LNCAP (cell line): ENCODE results near the gene FXYD2.

Source experiments
- TF ChIP-seq, protein P1 (sequence below): fragments of 450-650 bp; IDR thresholded peaks from 2 replicates; pipeline ENCODE4 v1.5.1; 2017; ENCODE audit warnings: mild to moderate bottlenecking

Gene FXYD2

DNA sequence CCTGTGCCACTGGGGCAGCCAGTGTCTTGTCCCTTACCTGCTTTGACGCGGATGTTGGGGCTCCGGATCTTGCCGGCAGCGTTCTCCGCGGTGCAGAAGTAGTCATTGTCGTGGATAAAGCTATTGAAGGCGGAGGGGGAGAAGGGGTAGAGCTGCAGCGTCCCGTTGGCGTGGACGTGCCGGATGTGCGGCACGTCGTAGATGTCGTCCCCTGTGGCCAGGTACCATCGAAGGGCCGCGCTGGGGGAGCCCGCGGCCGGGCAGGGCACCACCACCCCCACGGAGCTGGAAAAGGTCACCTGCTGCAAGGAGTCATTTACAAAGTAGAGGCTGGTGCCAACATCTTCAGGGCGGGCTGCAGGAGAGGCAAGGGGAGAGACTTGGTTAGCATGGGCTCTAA is 44.1 kb downstream of the FXYD2 start:
- TF ChIP-seq, protein P1, sequence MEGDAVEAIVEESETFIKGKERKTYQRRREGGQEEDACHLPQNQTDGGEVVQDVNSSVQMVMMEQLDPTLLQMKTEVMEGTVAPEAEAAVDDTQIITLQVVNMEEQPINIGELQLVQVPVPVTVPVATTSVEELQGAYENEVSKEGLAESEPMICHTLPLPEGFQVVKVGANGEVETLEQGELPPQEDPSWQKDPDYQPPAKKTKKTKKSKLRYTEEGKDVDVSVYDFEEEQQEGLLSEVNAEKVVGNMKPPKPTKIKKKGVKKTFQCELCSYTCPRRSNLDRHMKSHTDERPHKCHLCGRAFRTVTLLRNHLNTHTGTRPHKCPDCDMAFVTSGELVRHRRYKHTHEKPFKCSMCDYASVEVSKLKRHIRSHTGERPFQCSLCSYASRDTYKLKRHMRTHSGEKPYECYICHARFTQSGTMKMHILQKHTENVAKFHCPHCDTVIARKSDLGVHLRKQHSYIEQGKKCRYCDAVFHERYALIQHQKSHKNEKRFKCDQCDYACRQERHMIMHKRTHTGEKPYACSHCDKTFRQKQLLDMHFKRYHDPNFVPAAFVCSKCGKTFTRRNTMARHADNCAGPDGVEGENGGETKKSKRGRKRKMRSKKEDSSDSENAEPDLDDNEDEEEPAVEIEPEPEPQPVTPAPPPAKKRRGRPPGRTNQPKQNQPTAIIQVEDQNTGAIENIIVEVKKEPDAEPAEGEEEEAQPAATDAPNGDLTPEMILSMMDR, result no peak

DNA sequence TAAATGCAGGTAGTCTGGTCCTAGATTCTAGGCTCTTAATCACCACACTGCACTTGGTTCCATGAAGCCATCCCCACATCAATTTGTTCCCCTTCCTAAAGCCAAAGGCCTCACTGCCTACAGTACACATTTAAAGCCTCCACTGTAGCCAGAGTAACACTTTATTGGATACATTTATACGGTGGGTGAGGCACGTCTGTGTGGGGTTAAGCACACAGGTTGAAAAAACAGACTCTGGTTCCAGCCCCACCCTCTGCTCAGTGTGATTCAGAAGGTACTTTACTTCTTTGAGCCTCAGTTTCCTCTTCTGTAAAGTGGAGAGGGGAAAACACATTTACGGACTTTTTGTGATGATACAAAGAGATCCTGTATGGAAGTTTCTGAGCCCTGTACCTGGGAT is 50.0 kb downstream of the FXYD2 start:
- TF ChIP-seq, protein P1, result no peak

DNA sequence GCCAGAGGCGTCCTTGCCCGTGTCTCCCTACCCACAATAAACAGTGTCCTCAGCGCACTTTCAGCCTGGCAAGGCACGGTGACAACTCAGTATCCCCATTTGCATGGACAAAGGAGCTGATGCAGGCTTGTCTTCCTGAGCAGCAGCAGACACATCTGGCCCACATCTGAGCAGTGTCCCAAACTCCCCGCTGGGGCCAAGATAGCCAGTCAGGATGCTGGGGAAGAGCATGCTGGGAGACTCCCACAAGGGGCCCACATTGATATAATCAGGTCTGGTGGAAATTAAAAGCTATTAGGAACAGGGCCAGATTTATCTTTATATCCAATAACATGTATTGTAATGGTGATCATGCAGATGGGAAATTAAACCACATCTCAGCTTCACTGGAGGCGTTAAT is 52.2 kb downstream of the FXYD2 start:
- TF ChIP-seq, protein P1, result no peak

DNA sequence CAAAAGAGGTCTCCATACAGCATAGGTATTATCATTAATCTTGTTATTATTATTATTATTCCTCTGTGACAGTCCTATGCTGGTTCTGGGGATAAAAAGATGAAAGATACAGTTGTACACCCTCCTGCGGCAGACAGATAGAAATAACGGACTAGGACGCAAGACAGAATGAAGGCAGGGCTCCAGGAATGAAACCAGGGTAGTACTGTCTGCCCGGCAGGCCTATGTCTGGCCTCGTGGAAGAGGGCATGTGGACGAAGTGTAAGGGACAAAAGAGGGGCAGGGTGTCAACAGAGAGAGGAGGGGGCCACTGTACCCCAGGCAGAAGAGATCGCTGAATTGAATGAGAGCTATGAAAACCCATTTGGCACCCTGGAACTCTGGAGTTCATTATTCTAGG is 52.7 kb downstream of the FXYD2 start:
- TF ChIP-seq, protein P1, result no peak

DNA sequence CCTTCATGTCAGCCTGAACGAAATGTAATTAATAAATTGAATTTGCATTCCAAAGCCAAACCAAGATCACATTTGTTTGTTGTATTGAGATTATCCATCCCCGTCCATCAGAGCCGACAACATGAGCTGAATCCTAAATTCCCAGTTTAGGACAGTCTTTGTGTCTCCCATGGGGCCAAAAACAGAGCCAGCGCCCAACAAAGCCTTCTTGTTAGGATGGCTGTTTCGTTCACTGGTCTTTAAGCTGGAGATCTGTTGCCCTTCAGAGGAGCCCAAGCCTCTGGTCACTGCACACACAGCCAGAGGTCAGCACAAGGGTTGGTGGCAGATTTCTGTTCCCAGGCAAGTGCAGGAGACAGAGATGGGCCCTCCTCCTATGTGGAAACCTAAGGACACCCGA is 53.3 kb downstream of the FXYD2 start:
- TF ChIP-seq, protein P1, result no peak

DNA sequence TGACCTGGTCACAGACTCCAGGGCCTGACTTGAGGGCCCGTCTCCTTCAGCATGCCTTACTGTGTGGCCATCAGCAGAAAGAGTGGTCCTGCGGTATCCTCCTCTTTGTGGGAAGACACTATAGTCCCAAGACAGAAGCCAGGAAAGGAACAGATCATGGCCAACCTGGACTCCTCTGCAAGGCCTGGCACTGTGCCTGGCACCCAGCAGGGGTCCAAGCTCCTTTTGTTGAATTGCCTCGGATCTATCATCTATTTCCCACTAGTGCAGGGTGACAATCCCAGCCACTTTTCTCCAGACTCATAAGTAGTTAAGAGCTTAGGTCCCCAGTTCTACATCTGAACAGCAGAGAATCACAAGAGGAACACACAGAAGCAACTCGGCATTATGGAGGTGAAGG is 54.5 kb downstream of the FXYD2 start:
- TF ChIP-seq, protein P1, result no peak
